Pancreas (tissue), 10 donors: ENCODE results near the gene WDR31. TPM values are rescaled to one million over a fixed set of nuclear protein-coding genes. Genes with fewer than 3 reads are reported as not detected.

ENCODE experiments used
- ATAC-seq, 4 donors: fragments of 200-7000 bp; cut with Tn5 transposase; one replicate each; pipeline versions ENCODE4 v1.8.0 to v1.9.1; 2020; ENCODE audit warnings: mild to moderate bottlenecking in 4 of 4, moderate library complexity in 4 of 4
- DNase-seq, 6 donors: peaks; one replicate each; pipeline ENCODE4 v3.0.0-alpha.2; 2020
- FAIRE-seq: peaks from 2 replicates; lab custom pipeline; 2012; peaks lifted over from hg19 to GRCh38; lab: Jason Lieb, UNC
- H3K27ac ChIP-seq, 4 donors: fragments of 200-600 bp; sonication (generic); 1 replicate in 3 of 4; 2 replicates in 1 of 4; pipeline versions ENCODE4 v1.5.0 to v1.8.0; 2020
- H3K27me3 ChIP-seq, 4 donors: fragments of 200-600 bp; one replicate each; pipeline ENCODE4 v1.8.0; 2021
- H3K36me3 ChIP-seq, 3 donors: fragments of 200-600 bp; sonication (generic) in 1 of 3; one replicate each; pipeline versions ENCODE4 v1.5.0 to v1.8.0; 2020 to 2021
- H3K4me1 ChIP-seq, 3 donors: fragments of 200-600 bp; one replicate each; pipeline ENCODE4 v1.8.0; 2021
- H3K4me3 ChIP-seq, 4 donors: fragments of 200-600 bp; sonication (generic) in 2 of 4; one replicate each; pipeline versions ENCODE4 v1.5.0 to v1.8.0; 2020 to 2021
- H3K9me3 ChIP-seq, 4 donors: fragments of 200-600 bp; one replicate each; pipeline ENCODE4 v1.8.0; 2021
- whole genome bisulfite sequencing, 2 donors: extraction: QIAGEN DNeasy Blood & Tissue Kit; methylation state at CpG; one replicate each; pipeline ENCODE4 v1.1.7; 2013; 5-methylcytosine and 5-hydroxymethylcytosine counted together
- intact Hi-C, 3 donors: fragments of 100-400 bp; cut with DNase I; formaldehyde crosslinking; loops; one replicate each; pipeline versions ENCODE4 v1.11.1 to v1.14.2; 2022
- polyA plus RNA-seq, 2 donors: library from polyadenylated mRNA; stranded (reverse); fragments of 200-250 nt; gene quantifications; one replicate each; pipeline ENCODE4 v1.2.3, GENCODE V29; 2013
- total RNA-seq, 6 donors: library from RNA; stranded (reverse); fragmentation: NEBNext Ultra II Directional in 4 of 6; extraction: Animal tissue kit (Norgen Biotek cat#: 25700) in 4 of 6; gene quantifications; one replicate each; pipeline versions ENCODE4 v1.2.1 to v1.2.4, GENCODE V29; 2021 to 2023
- TF ChIP-seq, protein P1 (sequence below), 4 donors: fragments of 200-600 bp; sonication (generic) in 3 of 4; IDR thresholded peaks; one replicate each; pipeline versions ENCODE4 v1.5.0 to v1.8.0; 2021; ENCODE audit warnings: antibody characterized with exemption in 4 of 4
- donor health status: healthy with polysubstance abuse.
- donor health status: DM: no; HTN: no; CAD: no; lungs with moderate emphysema.
- donor health status: DM: no; HTN: no; CAD: no.
- donor health status: control.
- donor health status: control.
- donor health status: Bipolar disorder and iron deficiency.
- donor health status: DM: yes; HTN: yes; CAD: no.
- donor health status: DM: no; HTN: no; CAD: no.
- donor health status: DM: no; HTN: no; CAD: no.
- donor health status: DM: yes; HTN: yes; CAD: no.

The WDR31 gene
- total and polyA plus RNA-seq, 8 donors = 1.2 to 4.5 (median 2.7) TPM

GRCh38 chr9:113341712-113342410 is 1.8 kb upstream of the WDR31 start:
- no peaks in the 10 kb centered on the region for H3K27me3 ChIP-seq
- H3K27ac ChIP-seq = no peak overlapping the region
- TF ChIP-seq, protein P1, sequence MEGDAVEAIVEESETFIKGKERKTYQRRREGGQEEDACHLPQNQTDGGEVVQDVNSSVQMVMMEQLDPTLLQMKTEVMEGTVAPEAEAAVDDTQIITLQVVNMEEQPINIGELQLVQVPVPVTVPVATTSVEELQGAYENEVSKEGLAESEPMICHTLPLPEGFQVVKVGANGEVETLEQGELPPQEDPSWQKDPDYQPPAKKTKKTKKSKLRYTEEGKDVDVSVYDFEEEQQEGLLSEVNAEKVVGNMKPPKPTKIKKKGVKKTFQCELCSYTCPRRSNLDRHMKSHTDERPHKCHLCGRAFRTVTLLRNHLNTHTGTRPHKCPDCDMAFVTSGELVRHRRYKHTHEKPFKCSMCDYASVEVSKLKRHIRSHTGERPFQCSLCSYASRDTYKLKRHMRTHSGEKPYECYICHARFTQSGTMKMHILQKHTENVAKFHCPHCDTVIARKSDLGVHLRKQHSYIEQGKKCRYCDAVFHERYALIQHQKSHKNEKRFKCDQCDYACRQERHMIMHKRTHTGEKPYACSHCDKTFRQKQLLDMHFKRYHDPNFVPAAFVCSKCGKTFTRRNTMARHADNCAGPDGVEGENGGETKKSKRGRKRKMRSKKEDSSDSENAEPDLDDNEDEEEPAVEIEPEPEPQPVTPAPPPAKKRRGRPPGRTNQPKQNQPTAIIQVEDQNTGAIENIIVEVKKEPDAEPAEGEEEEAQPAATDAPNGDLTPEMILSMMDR (IDR thresholded peaks at IDR 0.05) = no peak
- WGBS, 2 donors = 67 to 69% methylated on average over 9 of the region's 9 CpGs
- no peaks in the 10 kb centered on the region for H3K36me3 ChIP-seq
- peaks cover 3 to 8% (median 8%) of the 10 kb centered on the region in 3 donors for H3K4me1 ChIP-seq
- DNase-seq (peak in 1 of 6 donors; percentile 34), FAIRE-seq (no peak), ATAC-seq (no peak)
- intact Hi-C loops = loop anchor here in 2 of 3 donors (10.0 kb wide), 1 partner anchor 53 kb away; no protein-coding TSS in a partner anchor
- no peaks in the 10 kb centered on the region for H3K9me3 ChIP-seq
- no peak overlapping the region for H3K4me3 ChIP-seq

DNA sequence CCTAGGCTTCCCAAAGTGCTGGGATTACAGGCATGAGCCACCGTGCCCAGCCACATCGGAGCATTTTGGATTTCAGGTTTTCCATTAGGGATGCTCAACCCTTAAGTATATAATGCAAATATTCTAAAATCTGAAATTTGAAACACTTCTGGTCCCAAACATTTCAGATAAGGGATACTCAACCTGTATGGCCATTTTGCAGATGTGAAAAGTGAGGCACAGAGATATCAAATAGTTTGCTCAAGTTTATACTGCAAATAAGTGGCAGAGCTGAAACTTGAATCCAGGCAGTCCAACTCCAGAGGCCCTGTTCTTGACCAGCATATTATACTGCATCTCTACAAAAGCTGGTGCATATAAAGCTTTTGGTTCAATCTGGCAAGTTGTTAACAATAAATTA is 2.4 kb downstream of the WDR31 start:
- Histone ChIP-seq H3K4me3 (no peak overlapping the region), H3K27ac (no peak overlapping the region), H3K9me3 (no peaks in the 10 kb centered on the region), H3K36me3 (no peaks in the 10 kb centered on the region), H3K4me1 (peaks cover 0 to 8% (median 4%) of the 10 kb centered on the region in 3 donors), H3K27me3 (no peaks in the 10 kb centered on the region)
- ATAC-seq (no peak), DNase-seq (no peak), FAIRE-seq (no peak)
- WGBS, 2 donors = 91 to 98% methylated on average over 2 of the region's 2 CpGs
- TF ChIP-seq, protein P1 (IDR thresholded peaks at IDR 0.05) = no peak
- intact Hi-C loops = no loop called here

GRCh38 chr9:113331780-113332179 is 8.3 kb downstream of the WDR31 start:
- TF ChIP-seq, protein P1 (IDR thresholded peaks at IDR 0.05) = no peak
- Histone ChIP-seq H3K36me3 (no peaks in the 10 kb centered on the region), H3K27me3 (no peaks in the 10 kb centered on the region), H3K9me3 (no peaks in the 10 kb centered on the region), H3K4me1 (no peaks in the 10 kb centered on the region), H3K4me3 (no peak overlapping the region), H3K27ac (no peak overlapping the region)
- ATAC-seq (no peak), DNase-seq (no peak), FAIRE-seq (no peak)
- intact Hi-C loops = no loop called here
- 68 to 73% methylated on average over 4 of the region's 4 CpGs for WGBS, 2 donors

GRCh38 chr9:113328045-113328782 is 11.9 kb downstream of the WDR31 start:
- no peak for FAIRE-seq
- WGBS, 2 donors = 92 to 93% methylated on average over 3 of the region's 3 CpGs
- TF ChIP-seq, protein P1 (IDR thresholded peaks at IDR 0.05) = no peak
- no peaks in the 10 kb centered on the region for H3K36me3 ChIP-seq
- intact Hi-C loops = no loop called here
- no peak overlapping the region for H3K4me3 ChIP-seq
- no peaks in the 10 kb centered on the region for H3K9me3 ChIP-seq
- no peaks in the 10 kb centered on the region for H3K27me3 ChIP-seq
- ATAC-seq = no peak
- no peak overlapping the region for H3K27ac ChIP-seq
- H3K4me1 ChIP-seq = no peaks in the 10 kb centered on the region
- no peak for DNase-seq
